GM12891 (cell line): ENCODE measurements around the gene ZDHHC1.

ENCODE experiments used
- POLR2A ChIP-seq: IDR thresholded peaks from 2 replicates; pipeline ENCODE4 v1.6.1; 2011; ENCODE audit warnings: low read depth, low read length, control low read depth
- POLR2AphosphoS5 ChIP-seq: IDR thresholded peaks from 2 replicates; pipeline ENCODE4 v1.6.1; 2011; ENCODE audit warnings: low read depth, low read length, control low read depth
- SPI1 ChIP-seq: IDR thresholded peaks from 2 replicates; pipeline ENCODE4 v1.6.1; 2011; ENCODE audit warnings: low read depth, low read length, control low read depth
- TAF1 ChIP-seq: IDR thresholded peaks from 2 replicates; pipeline ENCODE4 v1.6.1; 2011; ENCODE audit warnings: low read depth, low read length, control low read depth

GRCh38 chr16:67406111-67406971, 9.9 kb downstream of the ZDHHC1 start:
- TF ChIP-seq POLR2A = no peak
- no peak for TF ChIP-seq POLR2AphosphoS5
- no peak for TF ChIP-seq TAF1
- no peak for TF ChIP-seq SPI1
